Activated CD4-positive, alpha-beta T cell treated with anti-CD3 and anti-CD28 coated beads, Interleukin-2, Interleukin-6, amounts not matched to agents 100 ng/mL and 50 ng/mL, durations not matched to agents 16 hours and 8 hours (primary cell): ENCODE data around the gene TMEM117.

Experiments
- DNase-seq: peaks from one replicate; pipeline ENCODE4 v3.0.0-alpha.2; 2020

The TMEM117 gene

DNA sequence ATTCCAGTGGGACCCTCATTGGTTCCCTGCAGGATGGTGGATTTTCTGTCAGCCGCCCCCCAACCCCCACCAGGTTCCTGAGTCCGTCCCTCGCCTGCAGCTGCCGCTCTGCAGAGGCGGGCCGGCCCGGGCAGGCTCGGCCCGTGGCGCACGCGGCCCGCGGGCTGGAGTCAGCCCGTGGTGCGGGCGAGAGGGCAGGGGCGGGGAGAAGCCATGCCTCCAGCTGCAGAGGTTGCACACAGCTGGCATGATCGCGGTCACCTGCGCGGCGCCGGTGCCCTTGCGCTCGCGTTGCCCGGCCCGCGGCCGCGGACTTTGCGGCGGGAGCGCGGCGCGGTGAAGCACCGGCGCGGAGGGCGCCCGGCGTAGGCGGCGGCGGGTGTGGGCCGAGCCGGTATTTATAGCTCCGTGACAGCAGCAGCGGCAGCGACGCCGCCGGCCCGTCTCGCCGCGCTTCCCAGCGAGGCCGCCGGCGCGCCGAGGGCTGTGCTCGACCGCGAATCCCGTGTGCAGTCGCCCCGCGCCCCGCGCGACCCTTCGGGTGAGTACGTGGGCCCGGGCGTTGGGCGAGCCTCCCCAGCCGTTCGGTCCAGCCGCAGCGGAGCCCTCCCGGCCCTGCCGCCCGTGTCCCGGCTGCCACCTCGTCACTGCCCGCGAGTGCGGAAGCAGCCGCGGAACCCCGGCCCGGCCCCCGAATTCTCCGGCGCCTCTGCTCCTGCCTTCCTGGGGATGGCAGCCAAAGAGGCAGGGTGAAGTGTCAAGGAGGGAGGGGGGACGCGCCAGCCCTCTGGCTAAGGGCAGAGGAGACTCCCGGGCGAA, at the start of gene TMEM117:
Gene TMEM117, plus strand, starts transcription at position 426 of the 819 bp plus-strand sequence.
- peak; percentile 63 for DNase-seq

GRCh38 chr12:43786899-43787693, 48.8 kb upstream of the TMEM117 start:
- no peak for DNase-seq

- DNase-seq, result no peak
These were observed 45.9 kb upstream of the TMEM117 start for GRCh38 chr12:43789941-43790340.

DNA sequence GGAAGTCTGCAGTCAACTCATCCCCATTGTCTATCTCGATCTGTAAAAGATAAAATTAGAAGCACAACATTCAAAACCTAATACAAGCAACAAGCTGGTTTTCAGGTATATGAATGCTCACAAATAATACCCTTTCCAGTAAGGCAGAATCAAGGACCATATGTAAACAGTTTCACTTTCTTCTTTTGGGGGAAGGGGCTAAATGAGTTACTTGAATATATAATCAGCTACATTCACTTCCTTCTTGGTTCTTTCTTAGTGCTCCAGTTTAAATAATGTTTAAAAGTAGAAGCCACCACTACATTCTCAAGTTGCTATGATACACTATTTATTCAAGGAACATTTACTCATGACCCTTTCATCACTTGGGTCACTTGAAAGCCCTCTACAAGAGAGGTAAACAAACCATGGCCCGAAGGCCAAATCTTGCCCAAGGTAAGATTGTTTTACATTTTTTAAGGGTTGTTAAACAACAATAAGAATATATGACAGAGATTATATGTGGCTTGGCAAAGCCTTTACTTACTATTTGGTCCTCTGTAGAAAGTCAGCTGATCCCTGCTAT, 40.1 kb upstream of the TMEM117 start:
- DNase-seq, result no peak

- no peak for DNase-seq
These were observed 38.2 kb upstream of the TMEM117 start for GRCh38 chr12:43797561-43798217.

GRCh38 chr12:43805149-43805859, 30.6 kb upstream of the TMEM117 start:
- peak; percentile 26 for DNase-seq

- DNase-seq, result peak; percentile 92
These were observed 29.8 kb upstream of the TMEM117 start, which contains the start of gene TWF1 for GRCh38 chr12:43805860-43806736. Gene TWF1, minus strand, starts transcription at chr12:43806317. Its CDS starts 72 bp downstream, at chr12:43806245.

DNA sequence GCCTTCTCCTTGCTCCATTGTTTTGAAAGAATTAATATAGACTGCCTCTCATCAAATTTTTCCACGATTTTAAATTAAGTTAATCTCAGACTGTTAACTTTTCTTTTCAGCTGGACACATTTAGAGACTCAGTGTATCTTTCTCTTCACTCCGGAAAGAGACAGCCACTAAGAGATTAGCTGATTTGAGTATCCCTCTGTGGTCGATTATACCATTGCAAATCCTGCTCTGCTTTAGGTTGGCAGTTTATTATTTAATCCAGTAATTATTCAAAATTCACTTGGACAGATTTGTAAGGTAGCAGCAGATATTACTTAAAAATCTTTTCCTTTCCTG, 29.2 kb upstream of the TMEM117 start:
- DNase-seq, result no peak

DNA sequence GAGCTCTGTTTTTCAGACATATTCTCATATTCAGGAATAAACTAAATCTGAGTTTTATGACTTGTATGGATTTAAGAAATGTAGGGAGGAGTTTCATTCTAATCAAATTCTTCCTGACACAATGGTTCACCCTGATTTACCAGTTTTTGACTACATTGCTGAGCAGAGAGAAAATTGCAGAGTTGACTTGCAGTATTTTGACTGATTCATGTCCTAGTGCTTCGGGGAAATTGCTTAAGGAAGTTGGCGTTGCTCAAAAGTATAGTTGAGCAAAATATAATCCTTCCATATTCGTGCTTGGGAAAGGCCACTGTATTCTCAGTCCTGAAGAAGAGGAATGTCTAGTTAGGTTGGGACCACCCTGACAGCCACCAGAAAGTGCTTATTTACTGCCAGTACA, 28.5 kb upstream of the TMEM117 start:
- DNase-seq, result no peak

GRCh38 chr12:43812057-43812456, 23.8 kb upstream of the TMEM117 start:
- DNase-seq, result no peak

DNA sequence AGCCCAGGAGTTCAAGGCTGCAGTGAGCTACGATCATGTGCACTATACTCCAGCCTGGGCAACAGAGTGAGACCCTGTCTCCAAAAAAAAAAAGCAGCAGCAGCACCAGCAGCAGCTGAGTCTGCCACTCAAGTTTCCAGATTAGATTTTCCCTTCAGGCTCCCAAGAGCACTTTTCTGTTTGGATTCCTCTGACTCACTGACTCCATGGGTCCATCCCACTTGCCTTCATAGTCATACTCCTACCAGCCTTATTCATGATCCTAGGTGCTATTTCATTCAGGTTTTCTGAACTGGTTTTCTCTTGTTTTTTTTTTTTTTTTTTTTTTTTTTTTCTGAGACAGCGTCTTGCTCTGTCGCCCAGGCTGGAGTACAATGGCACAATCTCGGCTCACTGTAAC, 23.0 kb upstream of the TMEM117 start:
- no peak for DNase-seq

GRCh38 chr12:43815416-43815815, 20.5 kb upstream of the TMEM117 start:
- DNase-seq, result no peak

GRCh38 chr12:43816168-43816567, 19.7 kb upstream of the TMEM117 start:
- DNase-seq, result peak; percentile 13

DNA sequence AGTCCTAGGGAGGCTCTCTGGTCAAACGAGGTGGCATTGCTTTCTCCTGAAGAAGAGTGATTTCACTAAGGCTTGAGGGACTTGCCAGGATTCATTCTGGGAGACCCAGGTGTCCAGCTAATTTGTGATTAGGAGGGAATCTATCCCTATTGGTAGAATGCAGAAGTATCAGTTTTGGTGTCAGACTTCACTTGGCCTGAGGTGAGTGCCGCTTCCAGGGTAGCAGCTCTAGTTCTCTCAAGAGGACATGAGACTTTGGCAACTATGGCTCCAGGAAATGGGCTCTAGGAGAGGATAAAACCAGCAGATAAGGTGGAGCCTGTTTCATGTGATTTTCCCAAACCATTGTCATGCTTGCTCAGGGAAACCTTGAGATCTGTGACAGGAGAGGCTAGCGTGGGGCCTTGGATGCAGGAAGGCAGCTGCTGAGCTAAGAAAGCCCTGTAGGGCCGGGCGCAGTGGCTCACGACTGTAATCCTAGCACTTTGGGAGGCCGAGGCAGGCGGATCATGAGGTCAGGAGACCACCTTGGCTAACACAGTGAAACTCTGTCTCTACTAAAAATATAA, 11.6 kb upstream of the TMEM117 start:
- no peak for DNase-seq

- DNase-seq, result no peak
These were observed 9.2 kb upstream of the TMEM117 start for GRCh38 chr12:43826681-43827080.

DNA sequence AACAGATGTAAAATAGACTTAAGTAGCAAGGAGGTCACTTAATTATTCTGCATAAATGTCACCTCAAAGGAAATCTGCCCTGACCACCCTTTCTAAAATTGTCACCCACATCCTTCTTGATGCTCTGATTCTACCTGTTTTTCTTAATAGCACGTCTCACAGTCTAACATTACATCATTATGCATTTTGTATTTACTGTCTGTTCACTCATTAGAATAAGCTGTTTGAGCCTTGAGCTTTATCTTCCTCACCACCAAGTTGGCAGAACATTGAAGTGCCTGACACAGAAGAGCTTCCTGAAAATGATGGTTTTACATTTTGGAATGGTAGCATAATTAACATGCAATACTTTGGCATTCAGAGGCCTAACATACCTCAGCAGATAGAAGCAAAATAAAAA, 8.8 kb upstream of the TMEM117 start:
- no peak for DNase-seq

DNA sequence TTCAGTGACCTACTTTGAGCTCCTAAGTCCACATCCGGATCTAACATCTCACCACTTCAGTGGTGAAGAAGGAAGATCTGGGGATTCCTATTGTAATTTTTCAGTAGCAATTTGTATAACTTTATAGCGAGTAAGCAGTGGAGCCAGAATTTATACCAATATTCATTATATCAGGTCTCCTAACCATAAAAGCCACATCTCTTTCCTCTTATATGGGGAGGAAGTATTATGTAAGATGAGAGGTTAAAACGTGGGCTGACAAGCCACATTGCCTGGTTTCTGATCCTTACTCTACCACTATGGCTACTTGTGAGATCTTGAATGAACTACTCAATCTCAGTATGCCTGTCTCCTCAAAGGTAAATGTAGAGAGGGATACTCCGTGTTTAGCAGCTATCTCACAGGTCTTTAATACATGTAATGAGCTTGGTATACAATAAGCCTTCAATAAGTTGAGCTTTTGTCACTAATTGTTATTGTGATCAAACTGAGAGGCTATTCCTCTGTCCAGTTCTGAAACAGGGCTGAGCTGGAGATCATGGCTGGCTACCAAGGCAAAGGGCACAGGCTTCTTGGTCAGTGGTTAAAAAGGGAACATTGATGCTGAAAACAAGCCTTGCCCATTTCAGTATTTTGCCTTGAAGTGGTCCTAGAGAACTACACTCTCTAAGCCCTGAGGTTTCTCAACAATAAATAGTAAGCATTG, 3.3 kb upstream of the TMEM117 start:
- DNase-seq, result peak; percentile 26

DNA sequence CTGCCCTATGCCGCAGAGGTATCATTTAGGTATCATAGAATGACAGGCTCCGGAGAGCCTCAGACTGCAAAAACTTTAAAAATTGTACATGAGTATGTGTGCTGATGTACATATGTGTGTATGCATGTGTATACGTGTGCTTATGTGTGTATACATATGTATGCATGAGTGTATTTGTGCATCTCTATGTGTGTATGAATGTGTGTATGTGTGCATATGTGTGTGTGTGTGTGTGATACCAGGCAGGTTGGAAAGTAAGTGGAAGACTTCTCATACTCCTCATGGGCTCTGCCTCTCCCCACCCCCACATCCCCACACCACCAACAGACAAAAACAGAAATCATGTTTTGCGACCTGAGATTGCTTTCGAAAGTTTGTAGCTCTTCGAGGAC, 621 bp upstream of the TMEM117 start:
- DNase-seq, result no peak

DNA sequence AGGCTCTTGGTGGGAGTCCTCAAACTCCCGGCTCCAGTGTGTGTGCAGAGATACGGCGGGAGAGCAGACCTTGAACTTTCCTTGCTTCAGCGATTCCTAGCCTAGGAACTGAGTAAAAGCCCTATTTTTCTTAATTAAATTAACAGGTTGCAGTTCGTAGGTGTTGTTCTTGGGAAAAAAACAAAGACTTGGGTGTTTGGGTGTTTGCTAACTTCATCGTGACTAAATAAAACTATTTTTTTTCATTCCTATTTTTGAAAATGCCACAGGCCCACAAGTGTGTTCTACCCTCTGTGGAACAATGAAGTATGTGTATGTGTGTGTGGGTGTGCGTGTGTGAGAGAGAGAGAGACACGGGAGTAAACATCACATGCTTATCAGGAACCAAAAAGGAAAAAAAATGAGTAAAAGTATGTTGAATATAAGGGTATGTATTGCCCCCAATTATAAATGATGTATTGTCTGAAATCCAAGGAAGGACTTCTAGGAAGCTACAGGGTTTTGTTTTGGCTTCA, 651 bp downstream of the TMEM117 start:
- peak; percentile 7 for DNase-seq

DNA sequence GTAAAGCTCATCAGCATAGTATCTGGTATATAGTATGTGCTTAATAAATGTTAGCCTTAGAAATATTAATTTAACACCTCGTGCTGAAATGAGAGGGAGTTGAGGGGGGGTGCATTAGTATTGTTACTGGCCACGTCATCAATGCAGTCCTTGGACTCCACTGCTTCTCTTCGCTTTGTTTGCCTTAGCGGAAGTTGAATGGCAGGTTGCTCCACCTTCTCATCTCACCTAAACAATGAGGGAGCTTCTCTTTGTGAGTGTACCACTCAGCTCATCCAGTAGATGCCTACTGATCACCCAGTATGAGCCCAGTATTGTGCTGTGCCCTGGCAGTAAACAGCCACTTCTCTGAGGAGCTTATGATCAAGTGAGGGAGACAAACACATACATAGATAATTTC, 4.5 kb downstream of the TMEM117 start:
- DNase-seq, result no peak
